ENCODE data around the gene MCHR2.

MCHR2 gene

DNA sequence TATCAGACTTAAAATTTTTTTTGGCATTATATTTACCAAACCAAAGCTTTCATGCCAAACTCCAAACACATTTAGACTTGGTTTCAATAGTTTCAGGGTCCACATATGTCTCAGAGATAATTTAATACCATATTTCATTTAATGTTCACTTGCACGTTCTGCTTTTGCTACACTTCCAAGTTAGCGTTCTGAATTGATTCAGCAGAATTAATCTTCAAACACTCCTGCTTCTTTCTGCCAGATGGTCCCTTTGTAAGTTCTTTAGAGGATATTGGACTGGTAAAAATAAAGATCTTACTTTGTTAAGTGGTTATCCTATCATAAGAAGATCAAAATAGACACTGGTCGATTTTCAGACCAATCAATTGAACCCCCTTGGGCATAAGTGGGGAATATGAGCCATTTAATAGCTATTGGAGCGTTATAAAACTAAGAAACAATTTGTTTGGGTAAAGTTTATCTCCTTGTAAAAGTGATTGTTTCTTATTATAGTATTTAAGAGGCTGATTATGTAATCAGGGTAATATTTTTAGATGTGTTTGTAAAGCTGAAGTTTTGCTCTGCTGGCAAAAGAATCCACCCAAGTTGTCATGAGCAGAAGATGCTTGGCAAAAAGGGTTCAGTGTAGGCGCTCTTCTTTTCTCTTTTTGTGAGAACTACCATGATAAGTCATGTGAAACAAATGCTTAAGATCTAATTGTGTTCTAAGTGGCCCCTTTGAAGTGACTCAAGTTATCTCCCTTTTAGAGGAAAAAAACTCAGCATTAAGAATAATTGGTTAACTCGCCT lies 92.2 kb downstream of the MCHR2 start:
- H3K27ac ChIP-seq: no peak overlapping the region
- TF ChIP-seq, protein P1, sequence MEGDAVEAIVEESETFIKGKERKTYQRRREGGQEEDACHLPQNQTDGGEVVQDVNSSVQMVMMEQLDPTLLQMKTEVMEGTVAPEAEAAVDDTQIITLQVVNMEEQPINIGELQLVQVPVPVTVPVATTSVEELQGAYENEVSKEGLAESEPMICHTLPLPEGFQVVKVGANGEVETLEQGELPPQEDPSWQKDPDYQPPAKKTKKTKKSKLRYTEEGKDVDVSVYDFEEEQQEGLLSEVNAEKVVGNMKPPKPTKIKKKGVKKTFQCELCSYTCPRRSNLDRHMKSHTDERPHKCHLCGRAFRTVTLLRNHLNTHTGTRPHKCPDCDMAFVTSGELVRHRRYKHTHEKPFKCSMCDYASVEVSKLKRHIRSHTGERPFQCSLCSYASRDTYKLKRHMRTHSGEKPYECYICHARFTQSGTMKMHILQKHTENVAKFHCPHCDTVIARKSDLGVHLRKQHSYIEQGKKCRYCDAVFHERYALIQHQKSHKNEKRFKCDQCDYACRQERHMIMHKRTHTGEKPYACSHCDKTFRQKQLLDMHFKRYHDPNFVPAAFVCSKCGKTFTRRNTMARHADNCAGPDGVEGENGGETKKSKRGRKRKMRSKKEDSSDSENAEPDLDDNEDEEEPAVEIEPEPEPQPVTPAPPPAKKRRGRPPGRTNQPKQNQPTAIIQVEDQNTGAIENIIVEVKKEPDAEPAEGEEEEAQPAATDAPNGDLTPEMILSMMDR (conservative IDR thresholded peaks at IDR 0.05): no peak
- TF ChIP-seq ZFX (IDR thresholded peaks at IDR 0.05): no peak

DNA sequence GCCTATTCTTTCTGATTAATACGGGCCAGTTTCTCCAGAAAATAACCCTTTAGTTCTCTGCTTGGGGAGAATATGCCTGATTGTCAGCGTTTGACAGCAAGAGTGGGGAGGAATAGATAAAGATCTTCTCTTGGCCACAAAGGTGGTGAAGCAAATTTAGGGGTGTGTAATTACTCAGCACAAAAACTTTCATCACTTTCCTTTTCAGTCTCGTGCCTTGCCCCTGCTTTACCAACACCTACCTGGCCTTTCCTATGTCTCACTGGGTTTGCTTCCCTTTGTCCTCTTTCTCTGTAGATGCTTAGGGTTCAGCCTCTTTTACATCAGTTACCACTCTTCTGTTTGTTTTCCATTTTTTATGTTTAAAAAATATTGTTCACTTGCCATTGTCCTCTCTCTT lies 99.2 kb downstream of the MCHR2 start:
- TF ChIP-seq ZFX (IDR thresholded peaks at IDR 0.05): no peak
- TF ChIP-seq, protein P1 (conservative IDR thresholded peaks at IDR 0.05): no peak

DNA sequence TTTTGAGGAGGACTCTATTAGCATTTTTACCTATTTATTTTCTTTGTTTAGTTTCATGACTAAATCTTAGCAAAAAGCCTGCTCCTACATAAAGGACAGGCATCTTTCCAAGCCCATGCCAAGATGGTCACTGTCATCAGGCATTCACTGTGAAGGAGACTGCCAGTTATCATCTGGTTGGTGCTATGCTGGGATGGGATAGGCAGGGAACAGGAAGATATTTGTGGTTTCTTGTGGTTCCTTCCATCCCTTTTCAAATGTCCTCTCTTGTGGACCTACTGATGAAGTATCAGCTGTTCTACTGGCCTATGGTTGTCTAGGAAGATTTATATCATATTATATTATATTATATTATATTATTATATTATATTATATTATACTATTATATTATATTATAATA lies 107.0 kb downstream of the MCHR2 start:
- TF ChIP-seq, protein P1 (conservative IDR thresholded peaks at IDR 0.05): no peak
- no peak for TF ChIP-seq ZFX (IDR thresholded peaks at IDR 0.05)

More for the DNA sequence above, 99.2 kb downstream of the MCHR2 start:
- no peak overlapping the region for H3K27ac ChIP-seq

DNA sequence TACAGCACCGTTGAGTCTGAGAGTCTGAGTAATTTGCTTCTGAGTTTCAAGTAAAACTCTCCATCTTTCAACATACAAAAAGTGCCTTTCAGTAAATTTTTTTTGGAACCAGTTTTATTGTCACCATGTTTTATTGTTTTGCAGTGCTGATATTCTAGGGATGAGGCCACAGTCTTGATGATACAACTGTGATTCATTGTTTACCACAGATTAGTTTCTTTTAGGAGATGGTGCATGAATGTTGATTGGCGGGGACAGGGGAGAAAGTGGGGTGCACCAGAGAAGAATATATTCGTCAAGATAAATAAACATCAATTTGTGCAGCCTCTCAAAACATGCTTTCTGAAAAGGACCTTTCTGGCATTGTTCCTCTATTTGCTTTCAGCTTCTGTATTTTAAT lies 109.0 kb downstream of the MCHR2 start:
- H3K27ac ChIP-seq: no peak overlapping the region
- TF ChIP-seq, protein P1 (conservative IDR thresholded peaks at IDR 0.05): no peak
- no peak for TF ChIP-seq ZFX (IDR thresholded peaks at IDR 0.05)

More for the DNA sequence above, 107.0 kb downstream of the MCHR2 start:
- H3K27ac ChIP-seq: no peak overlapping the region

DNA sequence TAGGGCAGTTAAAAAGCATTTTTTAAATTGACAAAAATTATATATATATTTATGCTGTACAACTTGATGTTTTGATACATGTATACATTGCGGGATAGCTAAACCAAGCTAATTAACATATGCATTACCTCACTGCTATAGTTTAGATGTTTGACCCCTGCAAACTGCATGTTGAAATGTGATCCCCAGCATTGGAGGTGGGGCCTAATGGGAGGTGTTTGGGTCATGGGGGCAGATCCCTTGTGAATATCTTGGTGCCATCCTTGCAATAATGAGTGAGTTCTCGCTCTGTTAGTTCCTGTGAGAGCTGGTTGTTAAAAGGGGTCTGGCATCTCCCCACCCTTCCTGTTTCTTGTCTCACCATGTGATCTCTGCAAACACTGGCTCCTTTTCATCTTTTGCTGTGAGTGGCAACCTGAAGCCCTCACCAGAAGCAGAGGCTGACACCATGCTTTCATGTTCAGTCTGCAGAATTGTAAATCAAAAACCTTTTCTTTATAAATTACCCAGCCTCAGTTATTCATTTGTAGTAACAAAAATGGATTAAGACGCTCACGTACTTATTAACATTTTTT lies 111.8 kb downstream of the MCHR2 start:
- TF ChIP-seq, protein P1 (conservative IDR thresholded peaks at IDR 0.05): no peak
- TF ChIP-seq ZFX (IDR thresholded peaks at IDR 0.05): no peak
- no peak overlapping the region for H3K27ac ChIP-seq

DNA sequence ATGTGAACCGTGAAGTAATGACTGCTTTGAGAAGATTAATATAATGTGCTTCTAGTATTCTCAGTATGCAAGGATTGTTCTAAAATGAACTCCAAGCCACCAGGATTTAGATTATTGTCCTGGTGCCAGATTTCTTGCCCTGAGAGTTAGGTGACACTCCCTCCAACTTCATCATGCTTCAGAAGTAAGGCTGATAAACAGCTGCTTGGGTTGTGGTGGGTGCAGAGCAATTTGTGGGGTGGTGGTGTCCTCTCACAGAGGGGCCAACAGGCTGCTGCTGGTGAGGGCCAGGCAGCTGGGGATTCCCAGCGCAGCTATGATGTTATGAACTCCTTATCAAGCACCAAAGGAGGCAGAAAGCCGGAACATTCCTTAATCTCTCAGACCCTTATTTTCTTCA lies 114.6 kb downstream of the MCHR2 start:
- H3K27ac ChIP-seq: no peak overlapping the region
- no peak for TF ChIP-seq ZFX (IDR thresholded peaks at IDR 0.05)
- TF ChIP-seq, protein P1 (conservative IDR thresholded peaks at IDR 0.05): no peak

DNA sequence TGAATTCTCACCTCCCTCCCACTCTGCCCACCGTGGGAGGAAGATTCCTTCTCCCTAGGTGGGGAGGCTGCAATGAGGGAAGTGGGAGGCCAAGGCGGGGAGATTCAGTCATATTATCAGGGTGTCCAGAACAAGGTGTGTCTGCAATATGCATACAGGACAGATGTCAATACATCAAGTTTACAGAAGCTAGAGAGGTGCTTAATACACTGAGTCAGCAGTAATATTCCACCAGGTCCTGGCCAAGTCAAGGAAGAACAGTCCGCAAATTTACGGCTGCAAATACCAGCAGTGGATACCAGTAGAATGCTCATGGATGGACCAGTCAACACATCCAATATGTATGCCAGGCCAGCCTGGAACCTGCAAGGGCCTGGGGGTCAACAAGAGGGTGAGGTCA lies 119.0 kb downstream of the MCHR2 start:
- H3K27ac ChIP-seq: no peak overlapping the region
- no peak for TF ChIP-seq ZFX (IDR thresholded peaks at IDR 0.05)
- TF ChIP-seq, protein P1 (conservative IDR thresholded peaks at IDR 0.05): no peak

All from C4-2B (cell line).